ENCODE results near the gene TNRC6B. TPM values are rescaled to one million over a fixed set of nuclear protein-coding genes. Genes with fewer than 3 reads are reported as not detected.

TNRC6B gene
- total and polyA plus RNA-seq, 2 donors from 2014 or later = 2.7 to 63.2 TPM

- FAIRE-seq (no peak), DNase-seq (no peak)
- H3K9ac ChIP-seq (ENCODE audit: low read length in 3 of 3) = peak overlapping the region in 2 of 3 donors; percentile 22 to 52
Observed at GRCh38 chr22:40276996-40277823, 99.5 kb downstream of the TNRC6B start.

DNA sequence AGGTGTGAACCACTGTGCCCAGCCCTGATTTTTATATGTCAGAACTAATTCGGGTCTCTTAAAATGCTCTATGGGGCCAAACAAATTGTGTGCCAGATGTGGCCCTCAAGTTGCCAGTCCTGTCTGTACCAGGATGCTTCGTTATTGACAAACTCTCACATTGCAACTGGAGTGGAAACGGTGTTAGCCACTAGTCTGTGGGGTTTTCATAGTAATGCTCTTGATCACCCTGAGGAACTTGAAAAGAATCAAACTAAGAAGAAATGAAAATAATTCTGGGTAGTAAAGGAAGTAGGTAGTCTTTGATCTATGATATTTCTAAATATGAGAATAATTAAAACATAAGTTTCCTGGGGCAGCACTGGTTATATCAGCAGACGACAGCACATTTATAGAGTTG is 101.3 kb downstream of the TNRC6B start:
- TF ChIP-seq CTCF (IDR thresholded peaks at IDR 0.05; ENCODE audit: borderline replicate concordance, extremely low read depth, insufficient read depth) = no peak
- Histone ChIP-seq H3K27ac (ENCODE audit: low read depth in 2 of 2, low read length in 2 of 2) (no peak overlapping the region), H3K4me3 (ENCODE audit: low read length in 3 of 3) (no peak overlapping the region), H3K27me3 (ENCODE audit: control insufficient read depth, insufficient read depth, low read length) (no peaks in the 10 kb centered on the region), H3K9ac (ENCODE audit: low read length in 3 of 3) (no peak overlapping the region), H3K9me3 (ENCODE audit: control insufficient read depth in 2 of 3, insufficient read depth in 1 of 3, low read length in 3 of 3) (no peaks in the 10 kb centered on the region), H3K4me1 (ENCODE audit: control insufficient read depth in 2 of 3, insufficient read depth in 2 of 3, low read depth in 1 of 3, low read length in 3 of 3) (peaks cover 0 to 5% (median 5%) of the 10 kb centered on the region in 3 donors), H3K36me3 (ENCODE audit: control insufficient read depth in 2 of 3, insufficient read depth in 3 of 3, low read length in 3 of 3) (peaks cover 10 to 29% (median 13%) of the 10 kb centered on the region in 3 donors)
- DNase-seq (no peak), FAIRE-seq (no peak)
- intact Hi-C loops (cut with DNase I) = no loop called here

More at GRCh38 chr22:40276996-40277823, 99.5 kb downstream of the TNRC6B start:
- peaks cover 0 to 11% (median 11%) of the 10 kb centered on the region in 3 donors for H3K4me1 ChIP-seq (ENCODE audit: control insufficient read depth in 2 of 3, insufficient read depth in 2 of 3, low read depth in 1 of 3, low read length in 3 of 3)
- H3K36me3 ChIP-seq (ENCODE audit: control insufficient read depth in 2 of 3, insufficient read depth in 3 of 3, low read length in 3 of 3) = peaks cover 10 to 36% (median 16%) of the 10 kb centered on the region in 3 donors
- no peak for TF ChIP-seq CTCF (IDR thresholded peaks at IDR 0.05; ENCODE audit: borderline replicate concordance, extremely low read depth, insufficient read depth)
- H3K27me3 ChIP-seq (ENCODE audit: control insufficient read depth, insufficient read depth, low read length) = no peaks in the 10 kb centered on the region
- H3K9me3 ChIP-seq (ENCODE audit: control insufficient read depth in 2 of 3, insufficient read depth in 1 of 3, low read length in 3 of 3) = no peaks in the 10 kb centered on the region
- peak overlapping the region in 1 of 2 donors; percentile 45 for H3K27ac ChIP-seq (ENCODE audit: low read depth in 2 of 2, low read length in 2 of 2)
- peak overlapping the region in 2 of 3 donors; percentile 47 to 68 for H3K4me3 ChIP-seq (ENCODE audit: low read length in 3 of 3)
- intact Hi-C loops (cut with DNase I) = no loop called here

GRCh38 chr22:40281717-40282116 is 104.0 kb downstream of the TNRC6B start:
- Histone ChIP-seq H3K9me3 (ENCODE audit: control insufficient read depth in 2 of 3, insufficient read depth in 1 of 3, low read length in 3 of 3) (no peaks in the 10 kb centered on the region), H3K9ac (ENCODE audit: low read length in 3 of 3) (no peak overlapping the region), H3K27me3 (ENCODE audit: control insufficient read depth, insufficient read depth, low read length) (no peaks in the 10 kb centered on the region), H3K4me1 (ENCODE audit: control insufficient read depth in 2 of 3, insufficient read depth in 2 of 3, low read depth in 1 of 3, low read length in 3 of 3) (no peaks in the 10 kb centered on the region), H3K27ac (ENCODE audit: low read depth in 2 of 2, low read length in 2 of 2) (no peak overlapping the region), H3K36me3 (ENCODE audit: control insufficient read depth in 2 of 3, insufficient read depth in 3 of 3, low read length in 3 of 3) (peaks cover 10 to 42% (median 19%) of the 10 kb centered on the region in 3 donors), H3K4me3 (ENCODE audit: low read length in 3 of 3) (no peak overlapping the region)
- DNase-seq (no peak), FAIRE-seq (no peak)
- intact Hi-C loops (cut with DNase I) = no loop called here
- no peak for TF ChIP-seq CTCF (IDR thresholded peaks at IDR 0.05; ENCODE audit: borderline replicate concordance, extremely low read depth, insufficient read depth)
